ENCODE data around the gene DUOX2.
"Not testable (repeated sequence)": the region's sequence is repeated elsewhere in the genome, so short reads cannot be mapped to it uniquely, and the experiment has no call there.

The DUOX2 gene

GRCh38 chr15:45136378-45136764, 22.4 kb upstream of the DUOX2 start:
- peaks cover 25 to 33% of the 10 kb centered on the region in 2 donors for H3K27me3 ChIP-seq (ENCODE audit: control insufficient read depth in 1 of 2, insufficient read depth in 2 of 2, low read length in 2 of 2)
- H3K4me3 ChIP-seq (ENCODE audit: low read depth in 1 of 2, low read length in 2 of 2) = no peak overlapping the region
- H3K9me3 ChIP-seq (ENCODE audit: low read length) = no peaks in the 10 kb centered on the region
- no peak overlapping the region for H3K9ac ChIP-seq (ENCODE audit: low read length)
- no peaks in the 10 kb centered on the region for H3K36me3 ChIP-seq (ENCODE audit: insufficient read depth, low read length)
- no peaks in the 10 kb centered on the region for H3K4me1 ChIP-seq (ENCODE audit: insufficient read depth, low read length)
- H3K27ac ChIP-seq (ENCODE audit: low read depth, low read length) = no peak overlapping the region

- H3K36me3 ChIP-seq (ENCODE audit: insufficient read depth, low read length); H3K9ac ChIP-seq (ENCODE audit: low read length); H3K4me3 ChIP-seq (ENCODE audit: low read depth in 1 of 2, low read length in 2 of 2); H3K4me1 ChIP-seq (ENCODE audit: insufficient read depth, low read length); H3K27ac ChIP-seq (ENCODE audit: low read depth, low read length); H3K9me3 ChIP-seq (ENCODE audit: low read length): not testable (repeated sequence)
- H3K27me3 ChIP-seq (ENCODE audit: control insufficient read depth in 1 of 2, insufficient read depth in 2 of 2, low read length in 2 of 2) = peaks cover 27 to 39% of the 10 kb centered on the region in 2 donors
Measured at GRCh38 chr15:45135705-45136377, 21.9 kb upstream of the DUOX2 start.

- no peaks in the 10 kb centered on the region for H3K36me3 ChIP-seq (ENCODE audit: insufficient read depth, low read length)
- H3K9ac ChIP-seq (ENCODE audit: low read length) = no peak overlapping the region
- H3K9me3 ChIP-seq (ENCODE audit: low read length) = no peaks in the 10 kb centered on the region
- H3K27ac ChIP-seq (ENCODE audit: low read depth, low read length) = no peak overlapping the region
- H3K27me3 ChIP-seq (ENCODE audit: control insufficient read depth in 1 of 2, insufficient read depth in 2 of 2, low read length in 2 of 2) = peaks cover 35 to 48% of the 10 kb centered on the region in 2 donors
- H3K4me3 ChIP-seq (ENCODE audit: low read depth in 1 of 2, low read length in 2 of 2) = no peak overlapping the region
- H3K4me1 ChIP-seq (ENCODE audit: insufficient read depth, low read length) = no peaks in the 10 kb centered on the region
Measured at GRCh38 chr15:45134682-45135604, 21.0 kb upstream of the DUOX2 start.

- no peak overlapping the region for H3K27ac ChIP-seq (ENCODE audit: low read depth, low read length)
- no peaks in the 10 kb centered on the region for H3K36me3 ChIP-seq (ENCODE audit: insufficient read depth, low read length)
- no peak overlapping the region for H3K9ac ChIP-seq (ENCODE audit: low read length)
- no peaks in the 10 kb centered on the region for H3K9me3 ChIP-seq (ENCODE audit: low read length)
- no peaks in the 10 kb centered on the region for H3K4me1 ChIP-seq (ENCODE audit: insufficient read depth, low read length)
- H3K4me3 ChIP-seq (ENCODE audit: low read depth in 1 of 2, low read length in 2 of 2) = no peak overlapping the region
- peaks cover 36 to 57% of the 10 kb centered on the region in 2 donors for H3K27me3 ChIP-seq (ENCODE audit: control insufficient read depth in 1 of 2, insufficient read depth in 2 of 2, low read length in 2 of 2)
Measured at GRCh38 chr15:45134046-45134445, 20.1 kb upstream of the DUOX2 start.

DNA sequence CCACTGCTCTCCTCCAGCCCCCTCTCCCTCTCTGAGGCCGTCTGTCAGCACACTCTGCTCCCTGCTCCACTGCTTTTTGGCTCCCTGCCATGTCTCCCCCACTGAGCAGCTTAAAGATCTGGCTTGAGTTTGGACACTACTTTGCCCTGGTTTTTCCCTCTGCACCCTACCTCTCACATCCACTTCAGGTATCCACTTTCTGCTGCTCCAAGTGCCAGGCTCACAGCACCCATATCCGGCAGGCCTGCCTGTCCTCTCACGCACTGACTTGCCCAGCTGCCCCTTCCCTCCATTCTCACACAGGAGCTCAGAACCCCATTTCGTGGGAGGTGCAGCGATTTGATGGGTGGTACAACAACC, 19.6 kb upstream of the DUOX2 start:
- Histone ChIP-seq H3K27ac (ENCODE audit: low read depth, low read length) (no peak overlapping the region), H3K4me3 (ENCODE audit: low read depth in 1 of 2, low read length in 2 of 2) (no peak overlapping the region), H3K36me3 (ENCODE audit: insufficient read depth, low read length) (no peaks in the 10 kb centered on the region), H3K9me3 (ENCODE audit: low read length) (no peaks in the 10 kb centered on the region), H3K27me3 (ENCODE audit: control insufficient read depth in 1 of 2, insufficient read depth in 2 of 2, low read length in 2 of 2) (peaks cover 41 to 62% of the 10 kb centered on the region in 2 donors), H3K9ac (ENCODE audit: low read length) (no peak overlapping the region), H3K4me1 (ENCODE audit: insufficient read depth, low read length) (no peaks in the 10 kb centered on the region)

DNA sequence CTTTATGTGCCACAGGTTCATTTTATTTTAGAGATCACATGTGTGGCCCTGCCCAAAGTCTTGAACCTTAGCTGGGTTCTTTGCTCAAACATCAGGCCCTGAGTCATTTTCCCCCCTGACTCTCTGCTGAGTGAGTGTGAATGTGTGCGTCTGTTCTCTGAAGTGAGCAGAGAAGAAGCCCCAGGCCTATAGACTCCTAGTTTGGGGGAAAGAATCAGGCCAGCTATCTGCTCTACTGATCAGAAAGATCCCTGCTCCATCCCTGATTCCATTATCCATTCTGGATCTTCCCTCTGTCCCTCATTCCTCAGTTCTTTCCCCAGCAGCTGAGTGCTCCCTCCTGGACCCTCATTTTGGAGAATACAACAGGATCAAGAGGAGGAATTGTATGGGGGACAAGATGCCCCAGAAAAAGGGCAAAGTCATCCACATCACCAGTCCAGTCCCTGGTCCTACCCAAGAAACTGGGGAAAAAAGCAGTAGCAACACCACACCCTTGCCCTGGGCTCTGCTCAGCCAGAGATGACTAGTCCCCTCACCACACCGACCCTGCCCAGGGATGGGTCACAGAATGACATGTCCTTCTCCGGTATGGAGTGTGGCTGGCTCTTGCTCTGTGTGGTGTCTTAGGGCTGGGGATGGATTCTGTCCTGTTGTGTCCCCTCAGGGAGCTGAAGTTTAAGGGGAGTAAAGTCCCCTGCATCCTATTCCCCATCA, 19.0 kb upstream of the DUOX2 start:
- Histone ChIP-seq H3K27me3 (ENCODE audit: control insufficient read depth in 1 of 2, insufficient read depth in 2 of 2, low read length in 2 of 2) (peaks cover 47 to 66% of the 10 kb centered on the region in 2 donors), H3K9ac (ENCODE audit: low read length) (no peak overlapping the region), H3K27ac (ENCODE audit: low read depth, low read length) (no peak overlapping the region)

GRCh38 chr15:45131510-45131909, 17.5 kb upstream of the DUOX2 start:
- no peak overlapping the region for H3K9ac ChIP-seq (ENCODE audit: low read length)
- H3K4me3 ChIP-seq (ENCODE audit: low read depth in 1 of 2, low read length in 2 of 2) = no peak overlapping the region
- H3K36me3 ChIP-seq (ENCODE audit: insufficient read depth, low read length) = no peaks in the 10 kb centered on the region
- H3K4me1 ChIP-seq (ENCODE audit: insufficient read depth, low read length) = no peaks in the 10 kb centered on the region
- H3K27ac ChIP-seq (ENCODE audit: low read depth, low read length) = no peak overlapping the region
- H3K9me3 ChIP-seq (ENCODE audit: low read length) = no peaks in the 10 kb centered on the region
- peaks cover 44 to 70% of the 10 kb centered on the region in 2 donors for H3K27me3 ChIP-seq (ENCODE audit: control insufficient read depth in 1 of 2, insufficient read depth in 2 of 2, low read length in 2 of 2)

More for the DNA sequence above, 19.0 kb upstream of the DUOX2 start:
- Histone ChIP-seq H3K4me3 (ENCODE audit: low read depth in 1 of 2, low read length in 2 of 2) (no peak overlapping the region), H3K9me3 (ENCODE audit: low read length) (no peaks in the 10 kb centered on the region), H3K36me3 (ENCODE audit: insufficient read depth, low read length) (no peaks in the 10 kb centered on the region), H3K4me1 (ENCODE audit: insufficient read depth, low read length) (no peaks in the 10 kb centered on the region)

DNA sequence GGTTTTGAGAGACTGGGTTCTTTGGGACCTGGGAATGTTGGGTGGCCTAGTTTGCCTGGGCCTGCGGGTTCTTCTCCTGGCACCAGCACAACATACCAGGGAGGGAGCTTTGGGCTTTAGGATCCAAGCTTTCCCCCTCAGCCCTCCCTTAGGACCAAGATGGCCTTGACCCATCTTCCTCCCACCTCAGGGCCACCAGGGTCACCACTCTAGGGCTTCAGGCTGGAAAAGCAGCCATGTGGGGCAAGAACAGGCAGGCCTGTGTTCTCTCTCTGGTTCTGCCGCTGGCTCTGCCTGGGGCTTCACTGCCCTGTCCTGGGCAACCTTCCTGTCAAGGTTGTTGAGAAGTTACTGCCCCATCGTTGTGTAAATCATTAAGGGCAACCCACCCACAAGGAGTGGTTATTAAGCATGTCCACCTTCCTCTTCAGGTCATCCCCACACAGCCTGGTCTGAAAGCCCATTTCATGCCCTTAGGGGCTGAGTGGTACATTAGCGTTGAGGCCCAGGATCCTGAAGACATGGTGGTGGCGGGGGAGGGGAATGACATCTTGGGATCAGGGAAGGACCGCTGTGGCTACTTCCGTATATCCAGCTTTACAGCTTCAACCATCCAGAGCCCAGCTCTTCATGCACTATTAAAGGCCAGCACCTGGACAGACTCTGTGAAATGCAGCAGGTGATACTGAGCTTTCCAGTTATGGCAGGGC, 16.5 kb upstream of the DUOX2 start:
- Histone ChIP-seq H3K4me1 (ENCODE audit: insufficient read depth, low read length) (no peaks in the 10 kb centered on the region), H3K9ac (ENCODE audit: low read length) (no peak overlapping the region), H3K9me3 (ENCODE audit: low read length) (no peaks in the 10 kb centered on the region), H3K4me3 (ENCODE audit: low read depth in 1 of 2, low read length in 2 of 2) (no peak overlapping the region), H3K27me3 (ENCODE audit: control insufficient read depth in 1 of 2, insufficient read depth in 2 of 2, low read length in 2 of 2) (peaks cover 40 to 62% of the 10 kb centered on the region in 2 donors), H3K27ac (ENCODE audit: low read depth, low read length) (no peak overlapping the region), H3K36me3 (ENCODE audit: insufficient read depth, low read length) (no peaks in the 10 kb centered on the region)

DNA sequence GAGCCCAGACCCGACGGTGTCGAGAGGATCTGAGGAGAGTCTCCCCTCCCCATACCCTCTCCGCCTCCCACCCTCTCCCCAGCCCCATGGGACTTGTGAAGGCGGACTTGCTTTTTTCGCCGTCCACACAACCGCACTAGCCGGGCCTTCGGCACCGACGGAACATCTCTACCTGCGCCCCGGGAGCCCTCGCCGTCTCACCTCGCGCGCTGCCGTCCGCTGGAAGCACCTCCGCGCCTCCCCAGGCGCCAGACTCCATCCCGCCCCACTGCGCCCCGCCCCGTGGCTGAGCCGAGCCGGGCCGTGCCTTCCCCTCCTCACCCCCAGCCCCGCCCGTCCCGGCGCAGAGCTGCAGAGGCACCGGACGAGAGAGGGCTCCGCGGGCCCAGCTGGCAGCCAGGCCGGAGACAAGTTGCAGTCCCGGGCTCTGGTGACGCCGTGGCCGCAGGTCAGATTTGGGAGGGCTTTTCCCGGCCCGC, 15.7 kb upstream of the DUOX2 start, which contains the start of the genes DUOX1 and DUOXA1:
DUOX1 (plus strand) TSS at position 344 of the 479 bp plus-strand sequence. CDS start 1,973 bp downstream, outside the sequence.
DUOXA1 (minus strand) TSS at position 229 of the 479 bp plus-strand sequence. CDS start 6,865 bp downstream, outside the sequence.
- H3K4me3 ChIP-seq (ENCODE audit: low read depth in 1 of 2, low read length in 2 of 2) = peak within 1 kb of the TSS; percentile 4 to 35
- H3K4me1 ChIP-seq (ENCODE audit: insufficient read depth, low read length) = no peaks in the 10 kb centered on the region
- no peaks in the 10 kb centered on the region for H3K9me3 ChIP-seq (ENCODE audit: low read length)
- H3K27ac ChIP-seq (ENCODE audit: low read depth, low read length) = no peak within 1 kb of the TSS
- H3K9ac ChIP-seq (ENCODE audit: low read length) = no peak within 1 kb of the TSS
- H3K36me3 ChIP-seq (ENCODE audit: insufficient read depth, low read length) = no peaks in the 10 kb centered on the region
- peaks cover 36 to 55% of the 10 kb centered on the region in 2 donors for H3K27me3 ChIP-seq (ENCODE audit: control insufficient read depth in 1 of 2, insufficient read depth in 2 of 2, low read length in 2 of 2)

GRCh38 chr15:45128971-45129639, 15.1 kb upstream of the DUOX2 start:
- Histone ChIP-seq H3K27me3 (ENCODE audit: control insufficient read depth in 1 of 2, insufficient read depth in 2 of 2, low read length in 2 of 2) (peaks cover 31 to 49% of the 10 kb centered on the region in 2 donors), H3K9ac (ENCODE audit: low read length) (no peak overlapping the region), H3K4me3 (ENCODE audit: low read depth in 1 of 2, low read length in 2 of 2) (peak overlapping the region; percentile 4 to 35), H3K27ac (ENCODE audit: low read depth, low read length) (no peak overlapping the region), H3K36me3 (ENCODE audit: insufficient read depth, low read length) (no peaks in the 10 kb centered on the region), H3K9me3 (ENCODE audit: low read length) (no peaks in the 10 kb centered on the region), H3K4me1 (ENCODE audit: insufficient read depth, low read length) (no peaks in the 10 kb centered on the region)

Measured in muscle layer of colon (tissue), 2 donors.